Measurements from ENCODE around the gene ISY1. TPM values are rescaled to one million over a fixed set of nuclear protein-coding genes. Genes with fewer than 3 reads are reported as not detected.

ISY1 gene
- total RNA-seq, 1 donor from 2014 or later = 34.0 TPM

- Mint-ChIP-seq H3K27ac (no peak overlapping the region), H3K9me3 (ENCODE audit: low read depth) (no peaks in the 10 kb centered on the region), H3K4me1 (ENCODE audit: low read depth) (no peaks in the 10 kb centered on the region), H3K4me3 (ENCODE audit: low read depth) (no peak overlapping the region), H3K36me3 (ENCODE audit: insufficient read depth) (no peaks in the 10 kb centered on the region), H3K27me3 (no peaks in the 10 kb centered on the region)
- no peak for DNase-seq (ENCODE audit: low spot score, unreplicated experiment)
- no peak for TF ChIP-seq CTCF (IDR thresholded peaks at IDR 0.05; ENCODE audit: unreplicated experiment)
These were observed 82.4 kb downstream of the ISY1 start for GRCh38 chr3:129078510-129078909.

Other genes with a start within 250 kb of the ISY1 start
- 2.4 and 2.7 TPM in 2 replicates for gene CFAP92, start 167.0 kb downstream of the ISY1 start, total RNA-seq
- gene EFCC1, start 159.8 kb downstream of the ISY1 start, total RNA-seq = 0.60 TPM in 2 replicates
- gene GP9, start 100.3 kb downstream of the ISY1 start, total RNA-seq = not detected in 2 replicates
- 23.8 and 24.3 TPM in 2 replicates for gene RAB43, start 39.3 kb downstream of the ISY1 start, total RNA-seq
- 192 and 194 TPM in 2 replicates for gene CNBP, start 22.8 kb upstream of the ISY1 start, total RNA-seq
- gene COPG1, start 88.5 kb upstream of the ISY1 start, total RNA-seq = 141 and 145 TPM in 2 replicates
- gene HMCES, start 117.8 kb upstream of the ISY1 start, total RNA-seq = 35.3 TPM in 2 replicates

Measured in progenitor cell of endocrine pancreas (in vitro differentiated cells).